Small intestine (tissue), 7 donors: Measurements from ENCODE around the gene TGIF2. TPM values are rescaled to one million over a fixed set of nuclear protein-coding genes. Genes with fewer than 3 reads are reported as not detected.
A peak's percentile ranks its signal among the peaks of the same experiment; 100 is the strongest.
"Not testable (repeated sequence)": the region's sequence is repeated elsewhere in the genome, so short reads cannot be mapped to it uniquely, and the experiment has no call there.

Experiments used
- DNase-seq, 2 donors: peaks; one replicate each; pipeline versions ENCODE4 v3.0.0 to v3.0.0-alpha.2; 2013
- FAIRE-seq: peaks from 2 replicates; lab custom pipeline; 2012; peaks lifted over from hg19 to GRCh38; lab: Jason Lieb, UNC
- H3K27ac ChIP-seq, 3 donors: one replicate each; pipeline ENCODE4 v1.5.1; 2013; ENCODE audit warnings: low read length in 2 of 3, mild to moderate bottlenecking in 2 of 3, control low read depth in 1 of 3, inconsistent platforms in 1 of 3, low read depth in 1 of 3, moderate library complexity in 1 of 3
- H3K27me3 ChIP-seq, 3 donors: one replicate each; pipeline ENCODE4 v1.6.1; 2013; ENCODE audit warnings: low read length in 3 of 3, inconsistent platforms in 1 of 3; ENCODE audit not compliant: control insufficient read depth in 3 of 3, insufficient read depth in 3 of 3
- H3K36me3 ChIP-seq, 3 donors: one replicate each; pipeline ENCODE4 v1.6.1; 2013; ENCODE audit warnings: low read length in 3 of 3, inconsistent platforms in 1 of 3, low read depth in 1 of 3, mild to moderate bottlenecking in 1 of 3, moderate library complexity in 1 of 3; ENCODE audit not compliant: control insufficient read depth in 3 of 3, insufficient read depth in 2 of 3
- H3K4me1 ChIP-seq, 3 donors: one replicate each; pipeline ENCODE4 v1.6.1; 2013; ENCODE audit warnings: low read length in 2 of 3, inconsistent platforms in 1 of 3, low read depth in 1 of 3, mild to moderate bottlenecking in 1 of 3, moderate library complexity in 1 of 3; ENCODE audit not compliant: control insufficient read depth in 3 of 3, insufficient read depth in 2 of 3
- H3K4me3 ChIP-seq, 3 donors: one replicate each; pipeline ENCODE4 v1.5.1; 2013; ENCODE audit warnings: low read length in 3 of 3, control low read depth in 1 of 3, inconsistent platforms in 1 of 3, low read depth in 1 of 3, mild to moderate bottlenecking in 1 of 3, moderate library complexity in 1 of 3
- H3K9me3 ChIP-seq, 2 donors: one replicate each; pipeline ENCODE4 v1.6.1; 2013; ENCODE audit warnings: low read depth in 1 of 2, low read length in 1 of 2; ENCODE audit not compliant: control insufficient read depth in 2 of 2, insufficient read depth in 1 of 2
- WGBS, 3 donors: extraction: QIAGEN DNeasy Blood & Tissue Kit; methylation state at CpG; one replicate each; pipeline ENCODE4 v1.1.7; 2013; 5-methylcytosine and 5-hydroxymethylcytosine counted together
- polyA plus RNA-seq, 4 donors: library from polyadenylated mRNA; stranded (reverse) in 3 of 4; unstranded in 1 of 4; fragments of 200-250 nt in 3 of 4; fragments of 120-200 nt in 1 of 4; gene quantifications; one replicate each; pipeline versions ENCODE4 v1.2.1 to v1.2.3, GENCODE V29; 2013
- donor health status: healthy with polysubstance abuse.
- donor health status: control.
- donor health status: control.
- donor health status: Bipolar disorder and iron deficiency.
- donor health status: healthy.

Gene TGIF2
- polyA plus RNA-seq, 4 donors: 0.45 to 46.9 (median 5.5) TPM

DNA sequence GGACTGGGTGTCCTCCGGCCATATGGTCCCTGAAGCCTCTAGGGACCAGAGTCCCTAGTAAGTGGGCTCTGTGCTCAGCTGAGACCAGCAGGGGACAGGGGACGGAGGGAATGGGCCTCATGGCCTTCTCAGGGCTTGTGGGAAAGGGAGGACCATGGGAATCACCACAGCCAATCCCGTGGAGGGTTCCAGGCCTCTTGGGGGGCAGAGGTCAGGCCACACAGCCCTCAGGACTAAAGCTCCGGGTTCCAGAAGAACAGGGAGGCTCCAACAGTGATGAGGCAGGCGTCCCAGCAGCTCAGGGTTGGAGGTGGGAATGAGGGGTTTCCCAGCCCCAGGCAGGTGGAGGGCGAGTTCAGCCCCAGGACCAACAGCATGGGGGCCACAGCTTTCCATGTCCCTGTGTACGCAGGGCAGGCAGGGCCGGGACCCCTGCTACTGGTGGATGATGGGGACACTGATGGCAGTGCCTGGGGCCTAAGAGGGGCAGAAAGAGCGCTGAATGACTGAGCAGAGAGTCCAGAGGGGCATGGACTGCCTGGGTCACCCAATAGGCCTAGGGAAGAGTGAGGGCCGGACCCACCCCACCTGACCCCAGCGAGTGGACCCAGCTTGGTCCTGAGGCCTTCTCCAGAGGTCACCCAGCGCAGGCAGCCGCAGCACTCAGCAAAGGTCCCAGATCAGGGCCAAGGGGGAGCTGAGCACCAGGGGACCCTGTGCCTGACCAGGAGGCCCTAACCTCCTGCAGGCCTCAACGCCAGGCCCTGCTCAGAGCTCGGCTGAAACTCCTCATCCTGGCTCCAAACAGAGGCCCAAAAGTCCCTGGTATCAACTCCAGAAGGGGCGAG lies 23.2 kb upstream of the TGIF2 start:
- FAIRE-seq: no peak
- Histone ChIP-seq H3K4me1 (no peaks in the 10 kb centered on the region), H3K9me3 (no peaks in the 10 kb centered on the region), H3K27me3 (no peaks in the 10 kb centered on the region), H3K4me3 (no peak overlapping the region), H3K27ac (no peak overlapping the region), H3K36me3 (peaks cover 0 to 43% (median 0%) of the 10 kb centered on the region in 3 donors)
- no peak for DNase-seq
- WGBS, 3 donors: 82 to 86% (median 85%) methylated on average over 14 to 16 of the region's 16 CpGs

DNA sequence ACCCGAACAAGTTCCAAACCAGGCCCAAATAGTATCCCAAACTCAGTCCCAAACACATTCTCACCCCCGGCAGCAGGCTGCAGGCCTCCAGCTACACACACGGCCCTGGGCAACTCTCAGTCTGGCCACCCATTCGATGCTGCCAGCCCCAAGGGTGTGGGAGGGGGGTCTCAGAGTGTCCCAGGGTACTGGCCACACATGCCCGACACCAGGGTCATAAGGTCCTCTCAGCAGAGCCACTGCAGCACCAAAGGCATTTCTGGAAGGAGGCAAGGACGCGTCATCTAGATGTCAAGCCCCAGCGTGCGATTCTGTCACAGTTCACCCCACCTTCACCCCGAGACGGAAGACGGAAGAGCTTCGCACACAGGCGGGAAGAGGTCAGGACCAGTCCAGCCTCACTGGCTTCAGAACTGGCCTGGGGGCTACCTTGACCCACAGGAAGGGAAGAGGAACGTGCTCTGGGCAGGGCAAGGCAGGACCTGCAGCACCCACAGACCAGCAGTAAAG lies 22.6 kb upstream of the TGIF2 start:
- Histone ChIP-seq H3K9me3 (no peaks in the 10 kb centered on the region), H3K27ac (no peak overlapping the region), H3K4me1 (no peaks in the 10 kb centered on the region), H3K36me3 (peaks cover 0 to 40% (median 0%) of the 10 kb centered on the region in 3 donors), H3K27me3 (no peaks in the 10 kb centered on the region), H3K4me3 (no peak overlapping the region)
- DNase-seq (no peak), FAIRE-seq (no peak)
- 74 to 85% (median 79%) methylated on average over 14 to 15 of the region's 15 CpGs for WGBS, 3 donors

DNA sequence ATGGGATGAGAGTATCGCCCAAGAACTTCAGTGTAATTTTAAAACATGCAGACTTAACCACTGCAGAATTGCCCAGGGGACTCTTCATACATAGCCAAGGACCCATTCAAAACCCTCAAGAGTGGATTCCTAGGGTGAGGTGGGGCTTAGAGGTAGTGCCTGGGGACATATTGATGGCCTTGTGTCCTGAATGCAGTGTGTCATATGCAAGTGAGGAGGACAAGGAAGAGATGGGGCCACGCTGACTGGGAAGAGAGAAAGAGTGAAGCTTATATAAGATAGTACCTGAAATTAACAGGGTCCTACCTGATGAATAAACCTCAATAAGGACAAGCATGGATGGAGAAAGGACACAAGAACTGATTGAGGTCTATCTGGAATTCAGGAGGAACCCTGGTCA lies 18.1 kb upstream of the TGIF2 start:
- FAIRE-seq (no peak), DNase-seq (no peak)
- no peaks in the 10 kb centered on the region for H3K27me3 ChIP-seq
- H3K4me1 ChIP-seq: peaks cover 0 to 2% (median 0%) of the 10 kb centered on the region in 3 donors
- no peak overlapping the region for H3K4me3 ChIP-seq
- no peaks in the 10 kb centered on the region for H3K36me3 ChIP-seq
- no peak overlapping the region for H3K27ac ChIP-seq
- WGBS, 3 donors: 91 to 93% (median 93%) methylated on average over 2 of the region's 2 CpGs
- H3K9me3 ChIP-seq: no peaks in the 10 kb centered on the region

DNA sequence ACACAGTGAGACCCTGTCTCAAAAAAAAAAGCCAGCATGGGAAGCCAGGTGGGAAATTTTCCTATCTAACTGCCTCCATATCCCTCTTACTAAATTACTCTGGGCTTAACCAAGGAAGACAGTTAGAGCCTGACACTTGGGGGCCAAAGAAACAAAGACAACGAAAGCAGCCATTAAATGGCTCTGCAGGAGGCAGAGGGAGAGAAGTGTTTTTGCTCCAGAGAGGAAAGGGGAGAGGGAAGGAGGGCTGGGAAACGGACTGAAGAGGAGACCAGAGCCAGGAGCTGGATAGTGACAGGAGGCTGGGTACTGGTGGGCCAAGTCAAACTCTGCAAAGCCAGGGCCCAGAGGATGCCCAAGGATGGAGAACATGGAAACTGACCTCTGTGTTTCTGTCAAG lies 10.7 kb upstream of the TGIF2 start:
- Histone ChIP-seq H3K36me3 (peaks cover 0 to 6% (median 0%) of the 10 kb centered on the region in 3 donors), H3K4me1 (peaks cover 0 to 15% (median 0%) of the 10 kb centered on the region in 3 donors), H3K27me3 (no peaks in the 10 kb centered on the region), H3K9me3 (peaks cover 0 to 23% of the 10 kb centered on the region in 2 donors), H3K4me3 (no peak overlapping the region), H3K27ac (peak overlapping the region in 1 of 3 donors; percentile 75)
- DNase-seq (no peak), FAIRE-seq (no peak)
- WGBS, 3 donors: 76 to 92% (median 90%) methylated on average over 2 of the region's 2 CpGs

DNA sequence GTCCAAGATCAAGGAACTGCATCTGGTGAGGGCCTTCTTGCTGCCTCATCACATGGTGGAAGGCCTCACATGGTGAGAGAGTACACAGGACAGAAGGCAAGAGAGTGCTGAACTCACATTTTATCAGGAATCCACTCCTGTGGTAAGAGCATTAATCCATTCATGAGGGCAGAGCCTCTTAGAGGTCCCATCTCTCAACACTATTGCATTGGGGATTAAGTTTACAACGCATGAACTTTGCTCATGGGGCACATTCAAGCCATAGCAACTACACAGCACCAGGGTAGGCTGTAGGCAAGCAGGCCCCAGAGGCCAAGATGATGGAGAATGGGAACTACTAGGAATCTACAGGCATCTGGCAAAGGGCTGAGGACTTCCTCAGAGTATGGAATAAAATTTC lies 10.0 kb upstream of the TGIF2 start:
- peaks cover 0 to 15% (median 0%) of the 10 kb centered on the region in 3 donors for H3K4me1 ChIP-seq
- peaks cover 0 to 23% of the 10 kb centered on the region in 2 donors for H3K9me3 ChIP-seq
- peak overlapping the region in 1 of 3 donors; percentile 75 for H3K27ac ChIP-seq
- 35 to 63% (median 48%) methylated on average over 1 of the region's 1 CpG for WGBS, 3 donors
- peaks cover 0 to 6% (median 0%) of the 10 kb centered on the region in 3 donors for H3K36me3 ChIP-seq
- no peak overlapping the region for H3K4me3 ChIP-seq
- H3K27me3 ChIP-seq: no peaks in the 10 kb centered on the region
- no peak for FAIRE-seq
- peak; percentile 46 to 88 for DNase-seq

DNA sequence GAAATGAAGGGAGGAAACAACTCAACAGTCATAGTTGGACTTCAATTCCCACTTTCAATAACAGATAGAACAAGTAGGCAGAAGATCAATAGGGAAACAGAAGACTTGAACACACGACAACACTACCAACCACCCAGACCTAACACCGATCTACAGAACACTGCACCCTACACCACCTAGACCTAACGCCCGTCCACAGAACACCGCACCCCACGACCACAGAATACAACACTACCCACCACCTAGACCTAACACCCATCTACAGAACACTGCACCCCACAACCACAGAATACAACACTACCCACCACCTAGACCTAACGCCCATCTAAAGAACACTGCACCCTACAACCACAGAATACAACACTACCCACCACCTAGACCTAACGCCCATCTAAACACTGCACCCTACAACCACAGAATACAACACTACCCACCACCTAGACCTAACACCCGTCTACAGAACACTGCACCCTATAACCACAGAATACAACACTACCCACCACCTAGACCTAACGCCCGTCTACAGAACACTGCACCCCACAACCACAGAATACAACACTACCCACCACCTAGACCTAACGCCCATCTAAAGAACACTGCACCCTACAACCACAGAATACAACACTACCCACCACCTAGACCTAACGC lies 9.2 kb upstream of the TGIF2 start:
- peaks cover 0 to 15% (median 0%) of the 10 kb centered on the region in 3 donors for H3K4me1 ChIP-seq
- peak overlapping the region in 1 of 3 donors; percentile 46 for H3K27ac ChIP-seq
- DNase-seq, H3K27me3 ChIP-seq, H3K36me3 ChIP-seq, H3K4me3 ChIP-seq, FAIRE-seq: not testable (repeated sequence)
- WGBS, 3 donors: 86 to 90% (median 89%) methylated on average over 12 to 13 of the region's 13 CpGs
- H3K9me3 ChIP-seq: peaks cover 0 to 23% of the 10 kb centered on the region in 2 donors

DNA sequence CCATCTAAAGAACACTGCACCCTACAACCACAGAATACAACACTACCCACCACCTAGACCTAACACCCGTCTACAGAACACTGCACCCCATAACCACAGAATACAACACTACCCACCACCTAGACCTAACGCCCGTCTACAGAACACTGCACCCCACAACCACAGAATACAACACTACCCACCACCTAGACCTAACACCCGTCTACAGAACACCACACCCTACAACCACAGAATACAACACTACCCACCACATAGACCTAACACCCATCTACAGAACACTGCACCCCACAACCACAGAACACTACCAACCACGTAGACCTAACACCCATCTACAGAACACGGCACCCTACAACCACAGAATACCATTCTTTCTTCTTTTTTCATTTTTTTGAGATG lies 8.7 kb upstream of the TGIF2 start:
- H3K27ac ChIP-seq, DNase-seq, H3K36me3 ChIP-seq, H3K4me3 ChIP-seq, H3K27me3 ChIP-seq, FAIRE-seq: not testable (repeated sequence)
- WGBS, 3 donors: 75 to 92% (median 84%) methylated on average over 6 of the region's 6 CpGs
- Histone ChIP-seq H3K9me3 (peaks cover 0 to 23% of the 10 kb centered on the region in 2 donors), H3K4me1 (peaks cover 0 to 15% (median 0%) of the 10 kb centered on the region in 3 donors)

DNA sequence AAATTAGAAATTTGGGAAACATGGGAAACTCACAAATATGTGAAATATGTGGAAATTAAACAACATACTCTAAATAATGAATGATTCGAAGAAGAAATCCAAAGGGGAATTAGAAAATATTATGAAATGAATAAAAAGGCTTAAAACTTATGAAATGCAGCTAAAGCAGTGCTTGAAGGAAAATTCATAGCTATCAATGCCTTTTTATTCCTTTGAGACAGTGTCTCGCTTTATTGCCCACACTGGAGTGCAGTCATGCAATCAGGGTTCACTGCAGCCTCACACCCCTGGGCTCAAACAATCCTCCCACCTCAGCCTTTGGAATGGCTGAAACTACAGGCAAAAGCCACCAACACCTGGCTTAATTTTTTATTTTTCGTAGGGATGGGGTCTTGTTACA lies 7.9 kb upstream of the TGIF2 start:
- H3K36me3 ChIP-seq: peaks cover 0 to 6% (median 0%) of the 10 kb centered on the region in 3 donors
- no peak overlapping the region for H3K4me3 ChIP-seq
- FAIRE-seq (no peak), DNase-seq (no peak)
- 95 to 97% (median 95%) methylated on average over 3 of the region's 3 CpGs for WGBS, 3 donors
- no peaks in the 10 kb centered on the region for H3K27me3 ChIP-seq
- H3K9me3 ChIP-seq: peaks cover 0 to 23% of the 10 kb centered on the region in 2 donors
- H3K27ac ChIP-seq: no peak overlapping the region
- H3K4me1 ChIP-seq: peaks cover 0 to 15% (median 0%) of the 10 kb centered on the region in 3 donors
